SK-N-SH (cell line): Measurements from ENCODE around the gene FOXN4. TPM values are rescaled to one million over a fixed set of nuclear protein-coding genes. Genes with fewer than 3 reads are reported as not detected.

ENCODE experiments used
- CTCF ChIA-PET: fragments of 300-600, 350-600 bp; formaldehyde crosslinking; extraction: SDS; loops from one replicate; lab custom pipeline; 2021; lab: Yijun Ruan, JAX
- POLR2A ChIA-PET: fragments of 350-600 bp; sonication (Branson Sonifier 250); formaldehyde crosslinking; extraction: SDS; loops from one replicate; lab custom pipeline; 2020; ENCODE audit warnings: antibody characterized with exemption, inconsistent platforms; lab: Yijun Ruan, JAX
- DNase-seq: peaks from one replicate; pipeline ENCODE4 v3.0.0; 2012
- H2AFZ ChIP-seq: fragments of 200-600 bp; sonication (generic); 2 replicates; pipeline ENCODE4 v1.8.1; 2016; ENCODE audit warnings: antibody characterized with exemption, mild to moderate bottlenecking, low read depth
- H3F3A ChIP-seq: fragments of 200-600 bp; sonication (generic); replicated peaks from 2 replicates; pipeline ENCODE3; 2016; ENCODE audit warnings: antibody characterized with exemption, mild to moderate bottlenecking; ENCODE audit not compliant: insufficient read depth
- H3K27ac ChIP-seq, 2 experiments: fragments of 200-500 bp in 1 of 2; fragments of 200-600 bp in 1 of 2; sonication (Bioruptor generic) in 1 of 2; sonication (generic), shearing (Covaris generic) in 1 of 2; 2 replicates each; pipeline versions ENCODE4 v1.5.1 to v1.6.1; 2014 to 2016; ENCODE audit warnings: low read depth in 2 of 2, inconsistent platforms in 1 of 2, low read length in 1 of 2, mild to moderate bottlenecking in 1 of 2, mixed read lengths in 1 of 2
- H3K27me3 ChIP-seq: fragments of 200-600 bp; sonication (generic), shearing (Covaris generic); 2 replicates; pipeline ENCODE4 v1.6.1; 2016; ENCODE audit warnings: mixed run types; ENCODE audit not compliant: insufficient read depth
- H3K36me3 ChIP-seq, 2 experiments: fragments of 200-500 bp in 1 of 2; fragments of 200-600 bp in 1 of 2; sonication (Bioruptor generic) in 1 of 2; sonication (generic) in 1 of 2; replicated peaks in 1 of 2; 2 replicates each; pipeline versions ENCODE3 to v1.5.1; 2014 to 2016; ENCODE audit warnings: low read length in 1 of 2, mild to moderate bottlenecking in 1 of 2; ENCODE audit not compliant: insufficient read depth in 2 of 2, control insufficient read depth in 1 of 2
- H3K4me1 ChIP-seq, 2 experiments: fragments of 200-500 bp in 1 of 2; fragments of 200-600 bp in 1 of 2; sonication (Bioruptor generic) in 1 of 2; sonication (generic), shearing (Covaris generic) in 1 of 2; 2 replicates each; pipeline versions ENCODE4 v1.5.1 to v1.6.1; 2014 to 2016; ENCODE audit warnings: low read depth in 1 of 2, low read length in 1 of 2, mixed run types in 1 of 2; ENCODE audit not compliant: insufficient read depth in 2 of 2, control insufficient read depth in 1 of 2
- H3K4me2 ChIP-seq: fragments of 200-600 bp; sonication (generic), shearing (Covaris generic); 2 replicates; pipeline ENCODE4 v1.6.1; 2017; ENCODE audit warnings: mixed run types
- H3K4me3 ChIP-seq, 2 experiments: fragments of 200-500 bp in 1 of 2; fragments of 200-600 bp in 1 of 2; sonication (Bioruptor generic) in 1 of 2; sonication (generic), shearing (Covaris generic) in 1 of 2; 2 replicates each; pipeline versions ENCODE4 v1.5.1 to v1.8.1; 2014 to 2016; ENCODE audit warnings: low read depth in 2 of 2, inconsistent platforms in 1 of 2, low read length in 1 of 2, mild to moderate bottlenecking in 1 of 2, mixed read lengths in 1 of 2, moderate library complexity in 1 of 2
- H3K79me2 ChIP-seq: fragments of 200-600 bp; sonication (generic); 2 replicates; pipeline ENCODE4 v1.8.1; 2017; ENCODE audit warnings: mild to moderate bottlenecking; ENCODE audit not compliant: insufficient read depth
- H3K9ac ChIP-seq: fragments of 200-600 bp; sonication (generic); 2 replicates; pipeline ENCODE4 v1.6.1; 2017; ENCODE audit warnings: mixed run types
- H3K9me2 ChIP-seq: fragments of 200-600 bp; sonication (generic); 2 replicates; pipeline ENCODE4 v1.6.1; 2017; ENCODE audit warnings: mixed run types
- H3K9me3 ChIP-seq: fragments of 200-600 bp; sonication (generic); 2 replicates; pipeline ENCODE4 v1.6.1; 2017; ENCODE audit warnings: mixed run types, mild to moderate bottlenecking, moderate library complexity
- H4K20me1 ChIP-seq: fragments of 200-600 bp; sonication (generic); 2 replicates; pipeline ENCODE4 v1.6.1; 2017; ENCODE audit warnings: mild to moderate bottlenecking, mixed run types; ENCODE audit not compliant: insufficient read depth
- CHD2 ChIP-seq: fragments of 150-350 bp; IDR thresholded peaks from 2 replicates; pipeline ENCODE4 v1.6.1; 2018; ENCODE audit warnings: low read length; ENCODE audit not compliant: partially characterized antibody
- ELF1 ChIP-seq: IDR thresholded peaks from 2 replicates; pipeline ENCODE4 v1.4.0; 2012
- FOXJ3 ChIP-seq: sonication (generic); formaldehyde crosslinking; IDR thresholded peaks from 2 replicates; pipeline ENCODE4 v1.5.1; 2020; ENCODE audit warnings: mild to moderate bottlenecking, missing genetic modification reagents
- FOXM1 ChIP-seq: IDR thresholded peaks from 2 replicates; pipeline ENCODE4 v1.4.0; 2012; ENCODE audit warnings: low read depth, mild to moderate bottlenecking
- GATA2 ChIP-seq: sonication (generic); formaldehyde crosslinking; IDR thresholded peaks from 2 replicates; pipeline ENCODE4 v1.5.0; 2020; ENCODE audit warnings: mild to moderate bottlenecking, missing genetic modification reagents
- JUND ChIP-seq: IDR thresholded peaks from 2 replicates; pipeline ENCODE4 v1.4.0; 2012
- MXI1 ChIP-seq: IDR thresholded peaks from 2 replicates; pipeline ENCODE4 v1.6.1; 2012; ENCODE audit warnings: mild to moderate bottlenecking, low read depth, low read length, improper control_type of control experiment
- NRF1 ChIP-seq: IDR thresholded peaks from 2 replicates; pipeline ENCODE4 v1.6.1; 2012; ENCODE audit warnings: low read depth, mild to moderate bottlenecking, low read length
- RXRA ChIP-seq: IDR thresholded peaks from 2 replicates; pipeline ENCODE4 v1.4.0; 2012; ENCODE audit warnings: low read depth, mild to moderate bottlenecking, borderline replicate concordance
- TCF12 ChIP-seq: IDR thresholded peaks from 2 replicates; pipeline ENCODE4 v1.4.0; 2012
- TEAD4 ChIP-seq: IDR thresholded peaks from 2 replicates; pipeline ENCODE4 v1.4.0; 2012; ENCODE audit warnings: mild to moderate bottlenecking, borderline replicate concordance; ENCODE audit not compliant: insufficient read depth
- WGBS: methylation state at CpG from one replicate; pipeline ENCODE4 v1.1.6; 2017; ENCODE audit warnings: low lambda C conversion rate; 5-methylcytosine and 5-hydroxymethylcytosine counted together
- polyA plus RNA-seq, 3 experiments: library from polyadenylated mRNA; depleted of rRNA; stranded (reverse); fragments of >200 nt; gene quantifications; 2 replicates each; pipeline ENCODE4 v1.2.3, GENCODE V29; 2012
- TF ChIP-seq, protein P1 (sequence below): IDR thresholded peaks from 2 replicates; pipeline ENCODE4 v1.4.0; 2012; ENCODE audit warnings: low read depth, borderline replicate concordance
- TF ChIP-seq, protein P2 (sequence below): fragments of 150-350 bp; IDR thresholded peaks from 2 replicates; pipeline ENCODE4 v1.6.1; 2016; ENCODE audit warnings: mild to moderate bottlenecking, low read depth, low read length
- TF ChIP-seq, protein P3 (sequence below): fragments of 150-350 bp; IDR thresholded peaks from 2 replicates; pipeline ENCODE4 v1.6.1; 2017; ENCODE audit warnings: antibody characterized with exemption, low read length, low read depth, borderline replicate concordance

Gene FOXN4
- polyA plus RNA-seq, 1 of the 3 experiments (the other 2 are of a cell fraction), result 0.10 TPM

DNA sequence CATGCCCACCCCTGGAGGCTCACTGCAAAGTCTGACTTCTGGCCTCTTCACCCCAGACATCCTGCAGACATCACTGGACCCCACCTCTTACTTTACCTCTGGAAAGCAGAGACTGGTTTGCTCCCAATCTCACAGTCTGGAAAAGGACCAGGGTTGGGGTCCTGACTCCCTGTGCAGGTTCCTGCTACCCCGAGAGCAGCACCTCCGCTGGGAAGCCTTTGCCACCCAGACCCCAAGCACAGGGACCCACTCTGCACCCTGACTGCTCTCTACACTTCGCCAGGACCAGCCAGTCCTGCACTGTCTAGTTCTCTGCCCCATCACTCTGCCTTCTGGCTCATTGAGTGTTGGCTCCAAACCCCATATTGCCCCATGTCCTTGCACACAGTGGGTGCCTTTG lies 16.0 kb downstream of the FOXN4 start:
- no peak overlapping the region for H2AFZ ChIP-seq
- H3K27ac ChIP-seq, result no peak overlapping the region; a peak in 1 of 4 replicates
- no peaks in the 10 kb centered on the region for H3K27me3 ChIP-seq
- ChIA-PET POLR2A (no interaction called here), CTCF (interaction anchor here (1.1 to 2.1 kb wide), 2 partner anchors 8 to 95 kb away, joined by 3 to 6 read pairs; no protein-coding TSS in a partner anchor)
- no peaks in the 10 kb centered on the region for H4K20me1 ChIP-seq
- H3K36me3 ChIP-seq, result no peaks in the 10 kb centered on the region
- no peaks in the 10 kb centered on the region for H3F3A ChIP-seq
- no peak for DNase-seq
- peaks cover 0 to 22% of the 10 kb centered on the region in 2 experiments; a peak in 1 of 4 replicates for H3K4me1 ChIP-seq
- no peaks in the 10 kb centered on the region for H3K9me2 ChIP-seq
- H3K4me3 ChIP-seq, result no peak overlapping the region
- H3K9me3 ChIP-seq, result no peaks in the 10 kb centered on the region
- no peaks in the 10 kb centered on the region for H3K79me2 ChIP-seq
- no peak overlapping the region for H3K4me2 ChIP-seq
- WGBS, result no CpG with 5 or more reads among the region's 3 CpGs
- no peak for TF ChIP-seq RXRA
- TF ChIP-seq MXI1, result no peak
- TF ChIP-seq ELF1, result no peak
- no peak for TF ChIP-seq TCF12
- TF ChIP-seq, protein P1, sequence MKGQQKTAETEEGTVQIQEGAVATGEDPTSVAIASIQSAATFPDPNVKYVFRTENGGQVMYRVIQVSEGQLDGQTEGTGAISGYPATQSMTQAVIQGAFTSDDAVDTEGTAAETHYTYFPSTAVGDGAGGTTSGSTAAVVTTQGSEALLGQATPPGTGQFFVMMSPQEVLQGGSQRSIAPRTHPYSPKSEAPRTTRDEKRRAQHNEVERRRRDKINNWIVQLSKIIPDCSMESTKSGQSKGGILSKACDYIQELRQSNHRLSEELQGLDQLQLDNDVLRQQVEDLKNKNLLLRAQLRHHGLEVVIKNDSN, result no peak
- no peak for TF ChIP-seq NRF1
- TF ChIP-seq CHD2, result no peak
- TF ChIP-seq TEAD4, result no peak
- no peak for TF ChIP-seq FOXM1
- no peak for TF ChIP-seq GATA2 (CRISPR knock-in tag)
- no peak overlapping the region for H3K9ac ChIP-seq

DNA sequence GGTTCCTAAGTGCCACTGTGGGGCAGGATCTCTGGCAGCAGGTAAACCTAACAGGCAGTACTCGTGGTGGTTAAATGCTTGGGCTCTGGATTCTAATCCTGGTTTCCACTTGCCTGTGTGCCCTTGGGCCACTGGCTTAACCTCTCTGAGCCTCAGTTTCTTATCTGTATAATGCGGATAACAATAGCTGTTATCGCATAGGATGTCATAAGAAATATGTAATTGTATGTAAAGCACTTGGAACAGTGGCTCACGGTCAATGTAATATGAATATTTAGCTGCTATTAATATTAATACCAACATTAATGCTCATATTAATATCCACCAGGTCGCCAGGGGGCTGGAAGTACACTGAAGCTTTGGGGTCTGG lies 16.8 kb downstream of the FOXN4 start:
- no peaks in the 10 kb centered on the region for H3K9me3 ChIP-seq
- no peaks in the 10 kb centered on the region for H3K27me3 ChIP-seq
- no peak overlapping the region for H3K9ac ChIP-seq
- H3K4me3 ChIP-seq, result no peak overlapping the region; a peak in 1 of 4 replicates
- H3K27ac ChIP-seq, result peak overlapping the region in 1 of 2 experiments; percentile 87; a peak in 2 of 4 replicates
- H3K4me2 ChIP-seq, result no peak overlapping the region
- no peaks in the 10 kb centered on the region for H4K20me1 ChIP-seq
- no peaks in the 10 kb centered on the region for H3K9me2 ChIP-seq
- no peaks in the 10 kb centered on the region for H3K36me3 ChIP-seq
- CTCF ChIA-PET, result interaction anchor here (1.1 to 2.4 kb wide), 5 partner anchors 8 to 102 kb away, joined by 3 to 9 read pairs (median 4); no protein-coding TSS in a partner anchor
- H3K79me2 ChIP-seq, result no peaks in the 10 kb centered on the region
- TF ChIP-seq MXI1, result no peak
- TF ChIP-seq, protein P2, sequence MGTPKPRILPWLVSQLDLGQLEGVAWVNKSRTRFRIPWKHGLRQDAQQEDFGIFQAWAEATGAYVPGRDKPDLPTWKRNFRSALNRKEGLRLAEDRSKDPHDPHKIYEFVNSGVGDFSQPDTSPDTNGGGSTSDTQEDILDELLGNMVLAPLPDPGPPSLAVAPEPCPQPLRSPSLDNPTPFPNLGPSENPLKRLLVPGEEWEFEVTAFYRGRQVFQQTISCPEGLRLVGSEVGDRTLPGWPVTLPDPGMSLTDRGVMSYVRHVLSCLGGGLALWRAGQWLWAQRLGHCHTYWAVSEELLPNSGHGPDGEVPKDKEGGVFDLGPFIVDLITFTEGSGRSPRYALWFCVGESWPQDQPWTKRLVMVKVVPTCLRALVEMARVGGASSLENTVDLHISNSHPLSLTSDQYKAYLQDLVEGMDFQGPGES, result no peak
- TF ChIP-seq, protein P3, sequence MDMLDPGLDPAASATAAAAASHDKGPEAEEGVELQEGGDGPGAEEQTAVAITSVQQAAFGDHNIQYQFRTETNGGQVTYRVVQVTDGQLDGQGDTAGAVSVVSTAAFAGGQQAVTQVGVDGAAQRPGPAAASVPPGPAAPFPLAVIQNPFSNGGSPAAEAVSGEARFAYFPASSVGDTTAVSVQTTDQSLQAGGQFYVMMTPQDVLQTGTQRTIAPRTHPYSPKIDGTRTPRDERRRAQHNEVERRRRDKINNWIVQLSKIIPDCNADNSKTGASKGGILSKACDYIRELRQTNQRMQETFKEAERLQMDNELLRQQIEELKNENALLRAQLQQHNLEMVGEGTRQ, result no peak
- no peak for TF ChIP-seq JUND
- TF ChIP-seq FOXJ3 (CRISPR knock-in tag), result no peak
- TF ChIP-seq, all 33 proteins: peak for 0
- Histone ChIP-seq H3F3A (no peaks in the 10 kb centered on the region), H3K4me1 (peaks cover 0 to 22% of the 10 kb centered on the region in 2 experiments; a peak in 1 of 4 replicates), H2AFZ (no peak overlapping the region)
- no peak for DNase-seq
- 85% methylated on average over 5 of the region's 5 CpGs for WGBS
- POLR2A ChIA-PET, result no interaction called here
